ENCODE results near the gene CFAP65. TPM values are rescaled to one million over a fixed set of nuclear protein-coding genes. Genes with fewer than 3 reads are reported as not detected.

Gene CFAP65
- total RNA-seq, 1 donor = not detected

- H3K4me1 ChIP-seq (ENCODE audit: insufficient read depth, low read length) = peaks cover 6% of the 10 kb centered on the region
- H4K20me1 ChIP-seq (ENCODE audit: insufficient read depth, low read length) = peaks cover 7% of the 10 kb centered on the region
- TF ChIP-seq CTCF (IDR thresholded peaks at IDR 0.05; ENCODE audit: extremely low read depth, low read depth, low read length) = no peak
- H3K36me3 ChIP-seq (ENCODE audit: insufficient read depth, low read length) = no peaks in the 10 kb centered on the region
- no peak overlapping the region for H3K27ac ChIP-seq (ENCODE audit: low read depth, low read length)
- no peaks in the 10 kb centered on the region for H3K79me2 ChIP-seq (ENCODE audit: insufficient read depth, low read length)
- DNase-seq (ENCODE audit: insufficient read length, low spot score, missing footprints) = peak; percentile 88
- H3K27me3 ChIP-seq (ENCODE audit: insufficient read depth, low read length) = peaks cover 79% of the 10 kb centered on the region
- no peak overlapping the region for H2AFZ ChIP-seq (ENCODE audit: low read length)
- no peaks in the 10 kb centered on the region for H3K9me3 ChIP-seq (ENCODE audit: low read depth, low read length)
- peak overlapping the region; percentile 72 for H3K4me2 ChIP-seq (ENCODE audit: insufficient read depth, low read length)
- no peak overlapping the region for H3K4me3 ChIP-seq (ENCODE audit: insufficient read depth, low read length)
These were observed 48.5 kb downstream of the CFAP65 start for GRCh38 chr2:218992703-218993344.

GRCh38 chr2:218992196-218992595 is 49.1 kb downstream of the CFAP65 start:
- Histone ChIP-seq H3K4me3 (ENCODE audit: insufficient read depth, low read length) (no peak overlapping the region), H3K9me3 (ENCODE audit: low read depth, low read length) (no peaks in the 10 kb centered on the region), H2AFZ (ENCODE audit: low read length) (no peak overlapping the region), H4K20me1 (ENCODE audit: insufficient read depth, low read length) (peaks cover 7% of the 10 kb centered on the region), H3K27me3 (ENCODE audit: insufficient read depth, low read length) (peaks cover 85% of the 10 kb centered on the region), H3K27ac (ENCODE audit: low read depth, low read length) (no peak overlapping the region), H3K79me2 (ENCODE audit: insufficient read depth, low read length) (no peaks in the 10 kb centered on the region), H3K36me3 (ENCODE audit: insufficient read depth, low read length) (no peaks in the 10 kb centered on the region), H3K4me2 (ENCODE audit: insufficient read depth, low read length) (no peak overlapping the region), H3K4me1 (ENCODE audit: insufficient read depth, low read length) (peaks cover 6% of the 10 kb centered on the region)
- TF ChIP-seq CTCF (IDR thresholded peaks at IDR 0.05; ENCODE audit: extremely low read depth, low read depth, low read length) = no peak
- peak; percentile 50 for DNase-seq (ENCODE audit: insufficient read length, low spot score, missing footprints)

- H3K27me3 ChIP-seq (ENCODE audit: insufficient read depth, low read length) = peaks cover 90% of the 10 kb centered on the region
- no peak overlapping the region for H3K27ac ChIP-seq (ENCODE audit: low read depth, low read length)
- H3K4me1 ChIP-seq (ENCODE audit: insufficient read depth, low read length) = peaks cover 6% of the 10 kb centered on the region
- no peak overlapping the region for H3K4me2 ChIP-seq (ENCODE audit: insufficient read depth, low read length)
- TF ChIP-seq CTCF (IDR thresholded peaks at IDR 0.05; ENCODE audit: extremely low read depth, low read depth, low read length) = no peak
- no peaks in the 10 kb centered on the region for H3K36me3 ChIP-seq (ENCODE audit: insufficient read depth, low read length)
- H2AFZ ChIP-seq (ENCODE audit: low read length) = no peak overlapping the region
- DNase-seq (ENCODE audit: insufficient read length, low spot score, missing footprints) = peak; percentile 97
- no peak overlapping the region for H3K4me3 ChIP-seq (ENCODE audit: insufficient read depth, low read length)
- H3K79me2 ChIP-seq (ENCODE audit: insufficient read depth, low read length) = no peaks in the 10 kb centered on the region
- no peaks in the 10 kb centered on the region for H3K9me3 ChIP-seq (ENCODE audit: low read depth, low read length)
- peaks cover 10% of the 10 kb centered on the region for H4K20me1 ChIP-seq (ENCODE audit: insufficient read depth, low read length)
These were observed 49.6 kb downstream of the CFAP65 start for GRCh38 chr2:218991674-218992168.

GRCh38 chr2:218990612-218991011 is 50.7 kb downstream of the CFAP65 start:
- Histone ChIP-seq H3K36me3 (ENCODE audit: insufficient read depth, low read length) (no peaks in the 10 kb centered on the region), H3K4me3 (ENCODE audit: insufficient read depth, low read length) (no peak overlapping the region), H3K27ac (ENCODE audit: low read depth, low read length) (no peak overlapping the region), H3K4me2 (ENCODE audit: insufficient read depth, low read length) (no peak overlapping the region), H3K79me2 (ENCODE audit: insufficient read depth, low read length) (no peaks in the 10 kb centered on the region), H4K20me1 (ENCODE audit: insufficient read depth, low read length) (peaks cover 7% of the 10 kb centered on the region), H3K9me3 (ENCODE audit: low read depth, low read length) (no peaks in the 10 kb centered on the region), H3K27me3 (ENCODE audit: insufficient read depth, low read length) (peaks cover 96% of the 10 kb centered on the region), H3K4me1 (ENCODE audit: insufficient read depth, low read length) (peaks cover 6% of the 10 kb centered on the region), H2AFZ (ENCODE audit: low read length) (no peak overlapping the region)
- no peak for DNase-seq (ENCODE audit: insufficient read length, low spot score, missing footprints)
- no peak for TF ChIP-seq CTCF (IDR thresholded peaks at IDR 0.05; ENCODE audit: extremely low read depth, low read depth, low read length)
